ENCODE data around the gene ICAM3. TPM values are rescaled to one million over a fixed set of nuclear protein-coding genes. Genes with fewer than 3 reads are reported as not detected.

Gene ICAM3
- 3.7 and 6.0 TPM in 2 replicates for total RNA-seq

GRCh38 chr19:10339380-10339960, at the start of gene ICAM3:
Gene ICAM3, minus strand, starts transcription at chr19:10339624. Its CDS starts 10 bp downstream, at chr19:10339614.

GRCh38 chr19:10380313-10381102, 41.1 kb upstream of the ICAM3 start, which contains the start of gene TYK2:
Gene TYK2, minus strand, starts transcription at chr19:10380572. Its CDS starts 2,166 bp downstream, at chr19:10378406.

GRCh38 chr19:10332965-10333757, 6.3 kb downstream of the ICAM3 start, which contains the start of gene RAVER1:
Gene RAVER1, minus strand, starts transcription at chr19:10333529. Its CDS starts 22 bp downstream, at chr19:10333507.

GRCh38 chr19:10315335-10316214, 23.8 kb downstream of the ICAM3 start, which contains the start of gene FDX2:
Gene FDX2, minus strand, starts transcription at chr19:10316015. Its CDS starts 19 bp downstream, at chr19:10315996.

GRCh38 chr19:10309423-10309822, 30.0 kb downstream of the ICAM3 start, which contains the start of gene ZGLP1:
Gene ZGLP1, minus strand, starts transcription at chr19:10309815.

GRCh38 chr19:10289836-10290356, 49.5 kb downstream of the ICAM3 start, which contains the start of gene ICAM5:
Gene ICAM5, plus strand, starts transcription at chr19:10289952. Its CDS starts 92 bp downstream, at chr19:10290044.

GRCh38 chr19:10286803-10287737, 52.4 kb downstream of the ICAM3 start, which contains the start of gene ICAM4:
Gene ICAM4, plus strand, starts transcription at chr19:10286955. Its CDS starts 58 bp downstream, at chr19:10287013.

Other genes starting within 250 kb of the ICAM3 start
- 0.10 TPM in 1 of 2 replicates, not detected in the other for gene ANGPTL6, start 236.9 kb downstream of the ICAM3 start, total RNA-seq
- gene PPAN, start 233.3 kb downstream of the ICAM3 start, total RNA-seq: 32.3 and 32.5 TPM in 2 replicates
- 5.3 and 6.8 TPM in 2 replicates for gene P2RY11, start 227.9 kb downstream of the ICAM3 start, total RNA-seq
- 279 and 285 TPM in 2 replicates for gene EIF3G, start 219.7 kb downstream of the ICAM3 start, total RNA-seq
- 32.2 and 32.6 TPM in 2 replicates for gene DNMT1, start 144.7 kb downstream of the ICAM3 start, total RNA-seq
- gene S1PR2, start 108.3 kb downstream of the ICAM3 start, total RNA-seq: 26.8 and 33.8 TPM in 2 replicates
- gene MRPL4, start 87.4 kb downstream of the ICAM3 start, total RNA-seq: 58.3 and 72.3 TPM in 2 replicates
- 12.8 and 17.7 TPM in 2 replicates for gene ICAM1, start 68.5 kb downstream of the ICAM3 start, total RNA-seq
- 0.10 and 0.50 TPM in 2 replicates for gene ICAM4, start 52.7 kb downstream of the ICAM3 start, total RNA-seq
- 0.56 and 1.3 TPM in 2 replicates for gene ICAM5, start 49.7 kb downstream of the ICAM3 start, total RNA-seq
- gene ZGLP1, start 29.8 kb downstream of the ICAM3 start, total RNA-seq: 0.25 and 3.2 TPM in 2 replicates
- gene FDX2, start 23.6 kb downstream of the ICAM3 start, total RNA-seq: 16.5 and 19.4 TPM in 2 replicates
- 31.8 and 49.8 TPM in 2 replicates for gene RAVER1, start 6.1 kb downstream of the ICAM3 start, total RNA-seq
- gene TYK2, start 40.9 kb upstream of the ICAM3 start, total RNA-seq: 39.3 and 45.8 TPM in 2 replicates
- 127 and 132 TPM in 2 replicates for gene CDC37, start 63.9 kb upstream of the ICAM3 start, total RNA-seq
- 13.7 and 16.1 TPM in 2 replicates for gene PDE4A, start 80.9 kb upstream of the ICAM3 start, total RNA-seq
- 71.9 and 86.3 TPM in 2 replicates for gene KEAP1, start 163.7 kb upstream of the ICAM3 start, total RNA-seq
- not detected in 2 replicates for gene S1PR5, start 177.8 kb upstream of the ICAM3 start, total RNA-seq
- gene ATG4D, start 204.3 kb upstream of the ICAM3 start, total RNA-seq: 5.3 and 11.4 TPM in 2 replicates
- gene KRI1, start 226.4 kb upstream of the ICAM3 start, total RNA-seq: 14.1 and 14.7 TPM in 2 replicates
- 2.2 and 3.0 TPM in 2 replicates for gene CDKN2D, start 229.4 kb upstream of the ICAM3 start, total RNA-seq
- not detected in 2 replicates for gene AP1M2, start 247.7 kb upstream of the ICAM3 start, total RNA-seq

All from cardiac ventricle fibroblast (primary cell).